Pancreas (tissue), 10 donors: ENCODE results near the gene INTS2. TPM values are rescaled to one million over a fixed set of nuclear protein-coding genes. Genes with fewer than 3 reads are reported as not detected.

Experiments
- ATAC-seq, 4 donors: fragments of 200-7000 bp; cut with Tn5 transposase; one replicate each; pipeline versions ENCODE4 v1.8.0 to v1.9.1; 2020; ENCODE audit warnings: mild to moderate bottlenecking in 4 of 4, moderate library complexity in 4 of 4
- DNase-seq, 6 donors: peaks; one replicate each; pipeline ENCODE4 v3.0.0-alpha.2; 2020
- FAIRE-seq: peaks from 2 replicates; lab custom pipeline; 2012; peaks lifted over from hg19 to GRCh38; lab: Jason Lieb, UNC
- H3K27ac ChIP-seq, 4 donors: fragments of 200-600 bp; sonication (generic); 1 replicate in 3 of 4; 2 replicates in 1 of 4; pipeline versions ENCODE4 v1.5.0 to v1.8.0; 2020
- H3K27me3 ChIP-seq, 4 donors: fragments of 200-600 bp; one replicate each; pipeline ENCODE4 v1.8.0; 2021
- H3K36me3 ChIP-seq, 3 donors: fragments of 200-600 bp; sonication (generic) in 1 of 3; one replicate each; pipeline versions ENCODE4 v1.5.0 to v1.8.0; 2020 to 2021
- H3K4me1 ChIP-seq, 3 donors: fragments of 200-600 bp; one replicate each; pipeline ENCODE4 v1.8.0; 2021
- H3K4me3 ChIP-seq, 4 donors: fragments of 200-600 bp; sonication (generic) in 2 of 4; one replicate each; pipeline versions ENCODE4 v1.5.0 to v1.8.0; 2020 to 2021
- H3K9me3 ChIP-seq, 4 donors: fragments of 200-600 bp; one replicate each; pipeline ENCODE4 v1.8.0; 2021
- CTCF ChIP-seq, 4 donors: fragments of 200-600 bp; sonication (generic) in 3 of 4; IDR thresholded peaks; one replicate each; pipeline versions ENCODE4 v1.5.0 to v1.8.0; 2021; ENCODE audit warnings: antibody characterized with exemption in 4 of 4
- WGBS, 2 donors: extraction: QIAGEN DNeasy Blood & Tissue Kit; methylation state at CpG; one replicate each; pipeline ENCODE4 v1.1.7; 2013; 5-methylcytosine and 5-hydroxymethylcytosine counted together
- intact Hi-C, 3 donors: fragments of 100-400 bp; cut with DNase I; formaldehyde crosslinking; loops; one replicate each; pipeline versions ENCODE4 v1.11.1 to v1.14.2; 2022
- polyA plus RNA-seq, 2 donors: library from polyadenylated mRNA; stranded (reverse); fragments of 200-250 nt; gene quantifications; one replicate each; pipeline ENCODE4 v1.2.3, GENCODE V29; 2013
- total RNA-seq, 6 donors: library from RNA; stranded (reverse); fragmentation: NEBNext Ultra II Directional in 4 of 6; extraction: Animal tissue kit (Norgen Biotek cat#: 25700) in 4 of 6; gene quantifications; one replicate each; pipeline versions ENCODE4 v1.2.1 to v1.2.4, GENCODE V29; 2021 to 2023
- donor health status: healthy with polysubstance abuse.
- donor health status: DM: no; HTN: no; CAD: no; lungs with moderate emphysema.
- donor health status: DM: no; HTN: no; CAD: no.
- donor health status: control.
- donor health status: control.
- donor health status: Bipolar disorder and iron deficiency.
- donor health status: DM: yes; HTN: yes; CAD: no.
- donor health status: DM: no; HTN: no; CAD: no.
- donor health status: DM: no; HTN: no; CAD: no.
- donor health status: DM: yes; HTN: yes; CAD: no.

The INTS2 gene
- total and polyA plus RNA-seq, 8 donors = 1.5 to 5.2 (median 2.2) TPM

DNA sequence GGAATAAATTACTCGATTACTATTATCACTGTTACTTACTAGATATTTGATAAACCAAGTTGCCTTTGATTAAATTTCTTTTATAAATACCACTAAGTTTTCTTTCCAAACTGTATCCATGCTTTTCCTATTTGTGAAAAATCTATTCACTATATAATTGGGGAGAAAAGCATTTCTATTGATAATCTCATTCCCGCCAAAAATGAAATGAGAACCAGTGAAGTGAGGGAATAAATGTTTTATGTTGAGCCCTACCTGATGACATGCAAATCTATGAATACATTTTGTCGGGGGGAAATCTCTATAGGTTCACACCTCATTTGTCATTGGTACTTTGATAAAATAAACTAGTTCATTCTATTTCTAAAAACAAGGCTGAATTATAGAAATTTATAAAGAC lies 80.1 kb downstream of the INTS2 start:
- TF ChIP-seq CTCF (IDR thresholded peaks at IDR 0.05) = no peak
- Histone ChIP-seq H3K4me1 (no peaks in the 10 kb centered on the region), H3K27me3 (no peaks in the 10 kb centered on the region), H3K36me3 (no peaks in the 10 kb centered on the region), H3K4me3 (no peak overlapping the region), H3K27ac (no peak overlapping the region), H3K9me3 (no peaks in the 10 kb centered on the region)
- intact Hi-C loops = no loop called here
- FAIRE-seq (no peak), ATAC-seq (no peak), DNase-seq (no peak)
- 87 to 98% methylated on average over 3 of the region's 3 CpGs for WGBS, 2 donors

- Histone ChIP-seq H3K9me3 (no peaks in the 10 kb centered on the region), H3K36me3 (no peaks in the 10 kb centered on the region), H3K27ac (no peak overlapping the region), H3K27me3 (no peaks in the 10 kb centered on the region), H3K4me3 (no peak overlapping the region), H3K4me1 (no peaks in the 10 kb centered on the region)
- no peak for TF ChIP-seq CTCF (IDR thresholded peaks at IDR 0.05)
- ATAC-seq (no peak), DNase-seq (no peak), FAIRE-seq (no peak)
- intact Hi-C loops = no loop called here
- 85 to 90% methylated on average over 3 of the region's 3 CpGs for WGBS, 2 donors
These were observed 80.9 kb downstream of the INTS2 start for GRCh38 chr17:61846761-61847375.

DNA sequence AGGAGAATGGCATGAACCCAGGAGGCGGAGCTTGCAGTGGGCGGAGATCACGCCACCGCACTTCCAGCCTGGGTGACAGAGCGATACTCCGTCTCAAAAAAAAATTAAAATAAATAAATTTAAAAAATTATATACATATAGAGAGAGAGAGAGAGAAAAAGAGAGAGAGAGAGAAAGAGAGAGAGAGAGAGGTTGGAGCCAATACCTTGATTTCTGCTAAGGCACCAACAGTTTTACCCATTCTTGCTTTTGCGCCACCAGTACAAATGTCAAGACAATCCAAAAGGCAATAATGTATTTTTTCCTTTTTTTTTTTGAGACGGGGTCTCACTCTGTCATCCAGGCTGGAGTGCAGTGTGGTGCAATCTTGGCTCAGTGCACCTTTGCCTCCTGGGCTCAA lies 81.7 kb downstream of the INTS2 start:
- TF ChIP-seq CTCF (IDR thresholded peaks at IDR 0.05) = no peak
- FAIRE-seq (no peak), ATAC-seq (no peak), DNase-seq (no peak)
- intact Hi-C loops = no loop called here
- Histone ChIP-seq H3K4me1 (no peaks in the 10 kb centered on the region), H3K27me3 (no peaks in the 10 kb centered on the region), H3K4me3 (no peak overlapping the region), H3K9me3 (no peaks in the 10 kb centered on the region), H3K27ac (no peak overlapping the region), H3K36me3 (no peaks in the 10 kb centered on the region)
- 96 to 98% methylated on average over 8 of the region's 8 CpGs for WGBS, 2 donors

GRCh38 chr17:61843435-61843834 lies 84.3 kb downstream of the INTS2 start:
- no peak overlapping the region for H3K4me3 ChIP-seq
- DNase-seq = no peak
- intact Hi-C loops = no loop called here
- no peak for FAIRE-seq
- H3K27me3 ChIP-seq = no peaks in the 10 kb centered on the region
- WGBS, 2 donors = 94 to 100% methylated on average over 1 of the region's 1 CpG
- H3K9me3 ChIP-seq = no peaks in the 10 kb centered on the region
- ATAC-seq = no peak
- no peak for TF ChIP-seq CTCF (IDR thresholded peaks at IDR 0.05)
- H3K27ac ChIP-seq = no peak overlapping the region
- no peaks in the 10 kb centered on the region for H3K4me1 ChIP-seq
- H3K36me3 ChIP-seq = no peaks in the 10 kb centered on the region

DNA sequence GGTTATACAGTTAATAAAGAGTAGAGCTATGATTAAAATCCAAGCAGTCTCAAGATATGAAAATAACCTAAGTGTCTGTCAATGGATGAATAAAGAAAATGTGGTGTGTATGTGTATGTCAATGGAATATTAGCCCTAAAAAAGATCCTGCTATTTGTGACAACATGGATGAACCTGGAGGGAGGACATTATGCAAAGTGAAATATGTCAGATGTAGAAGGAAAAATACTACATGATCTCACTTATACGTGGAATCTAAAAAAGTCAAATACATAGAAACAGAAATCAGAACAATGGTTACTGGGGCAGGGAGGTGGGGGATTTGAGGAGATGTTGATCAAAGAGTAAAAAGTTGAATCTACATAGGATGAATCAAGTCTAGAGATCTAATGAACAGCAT lies 84.9 kb downstream of the INTS2 start:
- Histone ChIP-seq H3K4me3 (no peak overlapping the region), H3K4me1 (no peaks in the 10 kb centered on the region), H3K27ac (no peak overlapping the region), H3K9me3 (no peaks in the 10 kb centered on the region), H3K36me3 (no peaks in the 10 kb centered on the region), H3K27me3 (no peaks in the 10 kb centered on the region)
- no peak for ATAC-seq
- no peak for FAIRE-seq
- WGBS, 2 donors = 88 to 94% methylated on average over 1 of the region's 1 CpG
- intact Hi-C loops = no loop called here
- no peak for TF ChIP-seq CTCF (IDR thresholded peaks at IDR 0.05)
- DNase-seq = no peak
